ENCODE measurements around the gene KRT74.

KRT74 gene

GRCh38 chr12:52530366-52530765 is 43.3 kb downstream of the KRT74 start:
- Histone ChIP-seq H3K4me3 (ENCODE audit: severe bottlenecking) (no peak overlapping the region), H3K9me3 (ENCODE audit: severe bottlenecking) (no peaks in the 10 kb centered on the region), H3K27ac (ENCODE audit: poor library complexity, severe bottlenecking) (no peak overlapping the region), H3K36me3 (ENCODE audit: low read depth) (no peaks in the 10 kb centered on the region), H3K27me3 (ENCODE audit: insufficient read depth, poor library complexity, severe bottlenecking) (no peaks in the 10 kb centered on the region), H3K4me1 (ENCODE audit: insufficient read depth, poor library complexity, severe bottlenecking) (peaks cover 7% of the 10 kb centered on the region)
- ATAC-seq (ENCODE audit: low read depth): no peak
- no peak for DNase-seq (ENCODE audit: low spot score)
- TF ChIP-seq, protein P1, sequence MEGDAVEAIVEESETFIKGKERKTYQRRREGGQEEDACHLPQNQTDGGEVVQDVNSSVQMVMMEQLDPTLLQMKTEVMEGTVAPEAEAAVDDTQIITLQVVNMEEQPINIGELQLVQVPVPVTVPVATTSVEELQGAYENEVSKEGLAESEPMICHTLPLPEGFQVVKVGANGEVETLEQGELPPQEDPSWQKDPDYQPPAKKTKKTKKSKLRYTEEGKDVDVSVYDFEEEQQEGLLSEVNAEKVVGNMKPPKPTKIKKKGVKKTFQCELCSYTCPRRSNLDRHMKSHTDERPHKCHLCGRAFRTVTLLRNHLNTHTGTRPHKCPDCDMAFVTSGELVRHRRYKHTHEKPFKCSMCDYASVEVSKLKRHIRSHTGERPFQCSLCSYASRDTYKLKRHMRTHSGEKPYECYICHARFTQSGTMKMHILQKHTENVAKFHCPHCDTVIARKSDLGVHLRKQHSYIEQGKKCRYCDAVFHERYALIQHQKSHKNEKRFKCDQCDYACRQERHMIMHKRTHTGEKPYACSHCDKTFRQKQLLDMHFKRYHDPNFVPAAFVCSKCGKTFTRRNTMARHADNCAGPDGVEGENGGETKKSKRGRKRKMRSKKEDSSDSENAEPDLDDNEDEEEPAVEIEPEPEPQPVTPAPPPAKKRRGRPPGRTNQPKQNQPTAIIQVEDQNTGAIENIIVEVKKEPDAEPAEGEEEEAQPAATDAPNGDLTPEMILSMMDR (IDR thresholded peaks at IDR 0.05; ENCODE audit: poor library complexity, severe bottlenecking): no peak

GRCh38 chr12:52529846-52530245 is 43.8 kb downstream of the KRT74 start:
- Histone ChIP-seq H3K36me3 (ENCODE audit: low read depth) (no peaks in the 10 kb centered on the region), H3K4me1 (ENCODE audit: insufficient read depth, poor library complexity, severe bottlenecking) (peaks cover 13% of the 10 kb centered on the region), H3K27me3 (ENCODE audit: insufficient read depth, poor library complexity, severe bottlenecking) (no peaks in the 10 kb centered on the region), H3K9me3 (ENCODE audit: severe bottlenecking) (no peaks in the 10 kb centered on the region), H3K27ac (ENCODE audit: poor library complexity, severe bottlenecking) (no peak overlapping the region), H3K4me3 (ENCODE audit: severe bottlenecking) (no peak overlapping the region)
- ATAC-seq (ENCODE audit: low read depth) (no peak), DNase-seq (ENCODE audit: low spot score) (no peak)
- TF ChIP-seq, protein P1 (IDR thresholded peaks at IDR 0.05; ENCODE audit: poor library complexity, severe bottlenecking): no peak

DNA sequence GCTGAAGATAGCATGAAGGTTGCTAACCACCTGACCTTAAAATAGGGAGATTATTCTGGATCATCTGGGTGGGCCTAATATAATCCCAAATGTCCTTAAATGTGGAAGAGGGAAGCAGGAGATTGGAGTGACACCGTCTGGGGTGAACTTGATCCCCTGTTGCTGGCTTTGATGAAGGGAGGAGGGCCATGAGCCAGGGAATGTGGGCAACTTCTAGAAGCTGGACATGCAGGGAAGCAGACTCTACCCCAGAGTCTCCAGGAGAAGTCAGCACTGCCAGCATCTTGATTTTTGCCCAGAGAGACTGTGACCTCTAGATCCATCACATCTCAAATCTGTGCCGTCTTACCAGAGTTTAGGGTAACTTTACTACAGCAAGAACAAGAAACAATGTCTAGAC is 44.2 kb downstream of the KRT74 start:
- no peaks in the 10 kb centered on the region for H3K27me3 ChIP-seq (ENCODE audit: insufficient read depth, poor library complexity, severe bottlenecking)
- no peak overlapping the region for H3K4me3 ChIP-seq (ENCODE audit: severe bottlenecking)
- H3K4me1 ChIP-seq (ENCODE audit: insufficient read depth, poor library complexity, severe bottlenecking): peaks cover 17% of the 10 kb centered on the region
- TF ChIP-seq, protein P1 (IDR thresholded peaks at IDR 0.05; ENCODE audit: poor library complexity, severe bottlenecking): no peak
- DNase-seq (ENCODE audit: low spot score): no peak
- ATAC-seq (ENCODE audit: low read depth): no peak
- H3K27ac ChIP-seq (ENCODE audit: poor library complexity, severe bottlenecking): no peak overlapping the region
- H3K36me3 ChIP-seq (ENCODE audit: low read depth): no peaks in the 10 kb centered on the region
- H3K9me3 ChIP-seq (ENCODE audit: severe bottlenecking): no peaks in the 10 kb centered on the region

DNA sequence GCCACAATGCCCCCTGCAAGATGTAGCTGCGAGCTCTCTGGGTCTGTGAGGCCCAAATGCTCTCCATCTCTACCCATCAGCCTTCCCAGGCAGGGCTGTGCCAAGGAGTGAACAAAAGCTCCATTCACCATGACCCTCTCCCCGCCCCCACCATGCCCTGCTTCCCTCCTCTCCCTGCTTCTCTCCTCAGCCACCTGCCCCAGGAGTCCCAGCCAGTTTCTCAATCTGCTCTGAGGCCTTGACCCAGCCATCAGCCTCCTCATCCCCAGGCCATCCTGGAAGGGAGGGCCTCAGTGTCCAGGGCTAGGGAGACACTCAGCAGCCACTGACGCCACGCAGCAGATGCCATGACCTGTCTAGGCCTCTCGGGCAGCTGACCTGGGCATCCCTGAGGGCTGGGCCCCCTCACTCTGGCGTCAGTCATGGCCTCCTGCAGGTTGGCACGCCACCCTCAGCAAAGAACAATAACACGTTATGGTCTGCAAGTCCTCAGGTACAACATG is 45.0 kb downstream of the KRT74 start:
- H3K9me3 ChIP-seq (ENCODE audit: severe bottlenecking): no peaks in the 10 kb centered on the region
- H3K27me3 ChIP-seq (ENCODE audit: insufficient read depth, poor library complexity, severe bottlenecking): no peaks in the 10 kb centered on the region
- TF ChIP-seq, protein P1 (IDR thresholded peaks at IDR 0.05; ENCODE audit: poor library complexity, severe bottlenecking): no peak
- no peak for ATAC-seq (ENCODE audit: low read depth)
- no peak for DNase-seq (ENCODE audit: low spot score)
- H3K36me3 ChIP-seq (ENCODE audit: low read depth): no peaks in the 10 kb centered on the region
- no peak overlapping the region for H3K4me3 ChIP-seq (ENCODE audit: severe bottlenecking)
- no peak overlapping the region for H3K27ac ChIP-seq (ENCODE audit: poor library complexity, severe bottlenecking)
- H3K4me1 ChIP-seq (ENCODE audit: insufficient read depth, poor library complexity, severe bottlenecking): peaks cover 24% of the 10 kb centered on the region

GRCh38 chr12:52527121-52527800 is 46.4 kb downstream of the KRT74 start:
- TF ChIP-seq, protein P1 (IDR thresholded peaks at IDR 0.05; ENCODE audit: poor library complexity, severe bottlenecking): no peak
- no peak for DNase-seq (ENCODE audit: low spot score)
- Histone ChIP-seq H3K27ac (ENCODE audit: poor library complexity, severe bottlenecking) (peak overlapping the region; percentile 99), H3K27me3 (ENCODE audit: insufficient read depth, poor library complexity, severe bottlenecking) (no peaks in the 10 kb centered on the region), H3K4me1 (ENCODE audit: insufficient read depth, poor library complexity, severe bottlenecking) (peaks cover 38% of the 10 kb centered on the region), H3K36me3 (ENCODE audit: low read depth) (no peaks in the 10 kb centered on the region), H3K4me3 (ENCODE audit: severe bottlenecking) (no peak overlapping the region), H3K9me3 (ENCODE audit: severe bottlenecking) (no peaks in the 10 kb centered on the region)
- ATAC-seq (ENCODE audit: low read depth): no peak

Data from RWPE2 (cell line).